Panc1 (cell line): ENCODE data around the gene IPP. TPM values are rescaled to one million over a fixed set of nuclear protein-coding genes. Genes with fewer than 3 reads are reported as not detected.

Experiments
- ATAC-seq: fragments of 200-7000 bp; cut with Tn5 transposase; 2 replicates; pipeline ENCODE4 v1.9.1; 2020; ENCODE audit warnings: mild to moderate bottlenecking, moderate library complexity
- BruUV-seq: library from RNA; stranded (reverse); fragments of 400-500 nt; replicated peaks from 2 replicates; lab custom pipeline; 2021; lab: Mats Ljungman, UMichigan
- CTCF ChIA-PET: fragments of 300-600 bp; sonication (Branson Sonifier 250); formaldehyde crosslinking; loops from one replicate; lab custom pipeline; 2022; ENCODE audit warnings: antibody characterized with exemption; lab: Charles Lee
- POLR2A ChIA-PET: fragments of 300-600 bp; sonication (Branson Sonifier 250); formaldehyde crosslinking; loops from one replicate; lab custom pipeline; 2022; ENCODE audit warnings: antibody characterized with exemption; lab: Charles Lee
- DNase-seq: peaks from one replicate; pipeline ENCODE4 v3.0.0-alpha.2; 2010; ENCODE audit warnings: low read depth, low spot score
- H3K27ac ChIP-seq: 2 replicates; pipeline ENCODE4 v1.5.1; 2011; ENCODE audit warnings: mild to moderate bottlenecking, low read length, inconsistent platforms
- H3K27me3 ChIP-seq: fragments of 200-500 bp; sonication (Bioruptor generic); 2 replicates; pipeline ENCODE4 v1.6.0; 2014; ENCODE audit warnings: low read length, inconsistent platforms; ENCODE audit not compliant: control insufficient read depth, insufficient read depth
- H3K36me3 ChIP-seq: fragments of 200-500 bp; sonication (Bioruptor generic); 2 replicates; pipeline ENCODE4 v1.5.1; 2014; ENCODE audit warnings: inconsistent platforms, mild to moderate bottlenecking, low read length, moderate library complexity; ENCODE audit not compliant: control insufficient read depth, insufficient read depth
- H3K4me1 ChIP-seq: 2 replicates; pipeline ENCODE4 v1.5.1; 2011; ENCODE audit warnings: inconsistent platforms, mild to moderate bottlenecking, low read length, moderate library complexity; ENCODE audit not compliant: control insufficient read depth, insufficient read depth
- H3K4me3 ChIP-seq, 2 experiments: 2 replicates each; pipeline ENCODE4 v1.5.1; 2011 to 2012; ENCODE audit warnings: low read depth in 2 of 2, low read length in 2 of 2, mild to moderate bottlenecking in 2 of 2, inconsistent platforms in 1 of 2, moderate library complexity in 1 of 2
- H3K9me3 ChIP-seq: fragments of 200-500 bp; sonication (Bioruptor generic); 2 replicates; pipeline ENCODE4 v1.5.1; 2014; ENCODE audit warnings: low read depth, mild to moderate bottlenecking, inconsistent platforms, low read length, moderate library complexity; ENCODE audit not compliant: control insufficient read depth, insufficient read depth
- CTCF ChIP-seq: fragments of 450-650 bp; IDR thresholded peaks from 2 replicates; pipeline ENCODE4 v1.5.1; 2017; ENCODE audit warnings: mild to moderate bottlenecking
- POLR2AphosphoS5 ChIP-seq: IDR thresholded peaks from 2 replicates; pipeline ENCODE4 v1.6.1; 2012; ENCODE audit warnings: mild to moderate bottlenecking, low read depth, low read length, moderate library complexity
- REST ChIP-seq, 2 experiments: IDR thresholded peaks; 2 replicates each; pipeline ENCODE4 v1.6.1; 2011 to 2012; ENCODE audit warnings: low read depth in 2 of 2, control low read depth in 1 of 2, low read length in 1 of 2, mild to moderate bottlenecking in 1 of 2, moderate library complexity in 1 of 2; ENCODE audit not compliant: insufficient read depth in 1 of 2
- SIN3A ChIP-seq: IDR thresholded peaks from 2 replicates; pipeline ENCODE4 v1.6.1; 2012; ENCODE audit warnings: low read depth, mild to moderate bottlenecking, low read length, moderate library complexity, borderline replicate concordance; ENCODE audit not compliant: insufficient read depth
- TCF7L2 ChIP-seq: IDR thresholded peaks from 2 replicates; pipeline ENCODE4 v1.6.1; 2011; ENCODE audit warnings: mild to moderate bottlenecking, low read depth, low read length, inconsistent platforms
- in situ Hi-C: cut with HindIII; loops from 2 replicates; pipeline ENCODE4 v1.10.0; 2016; ENCODE audit warnings: low sequenced_read_pairs, low pct_unique_long_range_greater_than_20kb
- intact Hi-C: fragments of 100-400 bp; cut with micrococcal nuclease; formaldehyde crosslinking; loops from one replicate; pipeline ENCODE4 v1.10.0; 2022; ENCODE audit not compliant: unreplicated experiment
- total RNA-seq: library from RNA; stranded (reverse); gene quantifications from one replicate; pipeline ENCODE4 v1.2.1, GENCODE V29; 2021; ENCODE audit not compliant: unreplicated experiment

Gene IPP
- total RNA-seq, 1 experiment from 2014 or later: 28.8 TPM

GRCh38 chr1:45687754-45688740 is 62.4 kb downstream of the IPP start, which contains the start of gene TMEM69:
Gene TMEM69 (plus strand): TSS chr1:45688181. CDS start chr1:45691069, 2,888 bp downstream.
- in situ Hi-C loops (loop anchor here (25.0 kb wide), 1 partner anchor 174 kb away; no protein-coding TSS in a partner anchor), intact Hi-C loops (loop anchor here (5.0 kb wide), 1 partner anchor 194 kb away; no protein-coding TSS in a partner anchor)
- Histone ChIP-seq H3K27me3 (no peaks in the 10 kb centered on the region), H3K4me1 (peaks cover 21% of the 10 kb centered on the region), H3K4me3 (peak within 1 kb of the TSS; percentile 99 to 100), H3K36me3 (peaks cover 22% of the 10 kb centered on the region), H3K9me3 (no peaks in the 10 kb centered on the region), H3K27ac (peak within 1 kb of the TSS; percentile 100)
- peak; percentile 90 for TF ChIP-seq POLR2AphosphoS5
- TF ChIP-seq REST (IDR thresholded peaks at IDR 0.05; ENCODE audit: insufficient read depth in 1 of 2, low read depth in 2 of 2, low read length in 1 of 2): peak in 1 of 2 experiments; percentile 6; a peak in 1 of 4 replicates
- no peak for TF ChIP-seq SIN3A
- TF ChIP-seq CTCF: no peak
- ATAC-seq: peak; percentile 60
- ChIA-PET CTCF (interaction anchor here (0.6 to 0.7 kb wide), 2 partner anchors 106 to 347 kb away, joined by 3 to 5 read pairs; no protein-coding TSS in a partner anchor), POLR2A (interaction anchor here (0.6 kb wide), 1 partner anchor 175 kb away, joined by 3 read pairs; no protein-coding TSS in a partner anchor)
- peak; percentile 86 for DNase-seq
- BruUV-seq: TSS peak; percentile 74

DNA sequence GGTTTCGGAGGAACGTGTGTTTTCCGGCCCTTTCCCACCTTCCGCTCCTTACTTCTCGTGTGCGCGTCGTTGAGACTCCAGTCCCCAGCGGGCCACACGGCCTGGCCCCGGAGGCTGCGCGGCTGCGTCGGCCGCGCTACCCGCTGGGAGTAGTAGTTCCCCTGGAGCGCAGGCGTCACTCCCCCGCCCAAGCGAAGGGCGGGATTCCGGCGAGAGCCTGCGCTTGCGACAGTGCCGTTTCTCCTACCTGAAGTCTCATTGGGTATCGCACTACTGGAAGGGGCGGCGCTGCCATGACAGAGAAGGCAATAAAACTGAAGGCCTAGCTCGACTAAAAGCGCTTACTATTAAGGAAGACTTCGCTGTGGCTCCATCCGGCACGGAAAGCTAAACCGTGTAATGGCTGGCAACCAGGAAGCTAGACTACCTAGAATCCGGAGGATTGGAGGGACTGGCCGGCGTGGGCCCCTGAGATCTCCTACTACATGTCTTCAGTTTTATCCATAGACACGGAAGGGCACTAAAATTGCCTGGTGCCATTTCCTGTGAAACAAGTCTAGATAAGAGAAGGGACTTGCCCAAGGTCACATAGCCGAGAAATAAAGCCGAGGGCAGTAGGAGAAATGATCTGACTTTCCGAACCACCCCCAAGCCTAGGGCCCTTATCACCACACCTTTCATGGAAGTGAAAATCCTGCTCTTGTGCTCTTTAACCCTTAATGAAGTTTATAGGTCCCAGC is 63.3 kb downstream of the IPP start:
- ATAC-seq (peak; percentile 93), DNase-seq (peak; percentile 97)
- no peaks in the 10 kb centered on the region for H3K9me3 ChIP-seq
- peaks cover 29% of the 10 kb centered on the region for H3K4me1 ChIP-seq
- in situ Hi-C loops: loop anchor here (25.0 kb wide), 1 partner anchor 175 kb away; no protein-coding TSS in a partner anchor
- ChIA-PET POLR2A (interaction anchor here (1.0 kb wide), 2 partner anchors 29 to 31 kb away, joined by 3 to 5 read pairs; no protein-coding TSS in a partner anchor), CTCF (interaction anchor here (0.6 to 0.7 kb wide), 2 partner anchors 107 to 346 kb away, joined by 3 to 5 read pairs; no protein-coding TSS in a partner anchor)
- no peaks in the 10 kb centered on the region for H3K27me3 ChIP-seq
- peak overlapping the region; percentile 99 to 100 for H3K4me3 ChIP-seq
- intact Hi-C loops: loop anchor here (5.0 kb wide), 1 partner anchor 195 kb away; no protein-coding TSS in a partner anchor
- BruUV-seq: no TSS peak
- H3K27ac ChIP-seq: peak overlapping the region; percentile 100
- peaks cover 17% of the 10 kb centered on the region for H3K36me3 ChIP-seq
- no peak for TF ChIP-seq CTCF
- TF ChIP-seq POLR2AphosphoS5: peak; percentile 18
- TF ChIP-seq TCF7L2: peak; percentile 31; the same call in 1 of the 2 replicates
